ENCODE data around the gene FBXO41.
A peak's percentile ranks its signal among the peaks of the same experiment; 100 is the strongest.

Gene FBXO41

DNA sequence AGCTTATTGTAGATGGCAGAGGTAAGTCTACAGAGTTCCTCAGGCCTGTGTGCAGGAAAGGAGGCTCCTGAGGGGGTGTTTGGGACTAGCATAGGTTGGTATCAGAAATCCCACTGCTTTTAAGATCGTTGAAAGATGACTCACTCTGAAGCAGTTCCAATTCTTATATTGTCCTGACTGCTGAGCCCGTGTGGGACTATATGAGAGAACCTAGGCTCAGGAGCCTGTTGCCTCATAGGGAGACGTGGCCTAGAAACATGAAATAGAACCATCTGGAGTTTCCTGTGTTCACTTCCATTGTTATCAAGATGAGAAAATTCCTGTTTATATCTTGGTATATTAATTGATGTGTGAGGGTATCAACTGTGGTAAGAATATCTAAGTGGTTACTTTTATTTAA, 44.5 kb downstream of the FBXO41 start:
- DNase-seq (ENCODE audit: low spot score), result no peak

- no peak for DNase-seq (ENCODE audit: low spot score)
Observed at GRCh38 chr2:73238976-73239375, 45.3 kb downstream of the FBXO41 start.

DNA sequence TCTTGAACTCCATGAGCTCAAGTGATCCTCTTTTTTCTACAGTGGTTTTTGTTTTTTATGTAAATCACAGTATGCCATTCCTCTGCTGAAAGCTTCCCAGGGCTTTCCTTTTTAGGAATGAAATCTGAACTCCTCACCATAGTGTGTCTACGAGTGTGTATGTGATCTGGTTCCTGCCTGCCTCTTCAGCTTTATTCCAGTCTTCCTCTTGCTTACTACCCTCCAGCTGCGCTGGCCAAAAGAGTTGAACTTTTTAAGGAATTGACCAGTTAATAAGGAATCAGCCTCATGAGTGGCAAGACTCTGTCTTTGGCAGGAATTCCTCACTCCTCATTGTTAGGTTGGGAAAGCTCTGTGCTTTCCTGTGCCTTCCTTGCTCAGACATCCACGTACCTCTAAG, 46.1 kb downstream of the FBXO41 start:
- DNase-seq (ENCODE audit: low spot score), result no peak

DNA sequence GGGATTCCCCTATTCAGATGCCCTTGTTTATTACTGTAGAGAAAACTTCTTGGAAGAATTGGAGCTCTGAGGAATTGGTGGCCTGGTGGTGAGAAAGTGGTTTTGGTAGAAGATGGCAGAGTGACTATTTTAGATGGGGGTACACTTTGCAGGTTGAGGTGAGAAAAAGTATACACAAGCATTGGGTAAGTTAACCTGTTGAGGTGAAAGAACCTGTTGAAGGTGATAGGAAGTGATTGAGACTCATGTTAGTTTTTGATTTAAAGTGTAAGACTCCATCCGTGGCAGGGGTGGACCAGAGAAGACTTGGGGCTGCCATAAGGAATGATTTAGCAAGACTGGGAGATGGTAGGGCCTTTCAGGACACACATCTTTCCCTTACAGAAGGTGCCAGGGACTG, 47.1 kb downstream of the FBXO41 start:
- DNase-seq (ENCODE audit: low spot score), result no peak

GRCh38 chr2:73235315-73236028, 48.8 kb downstream of the FBXO41 start:
- DNase-seq (ENCODE audit: low spot score), result no peak

DNA sequence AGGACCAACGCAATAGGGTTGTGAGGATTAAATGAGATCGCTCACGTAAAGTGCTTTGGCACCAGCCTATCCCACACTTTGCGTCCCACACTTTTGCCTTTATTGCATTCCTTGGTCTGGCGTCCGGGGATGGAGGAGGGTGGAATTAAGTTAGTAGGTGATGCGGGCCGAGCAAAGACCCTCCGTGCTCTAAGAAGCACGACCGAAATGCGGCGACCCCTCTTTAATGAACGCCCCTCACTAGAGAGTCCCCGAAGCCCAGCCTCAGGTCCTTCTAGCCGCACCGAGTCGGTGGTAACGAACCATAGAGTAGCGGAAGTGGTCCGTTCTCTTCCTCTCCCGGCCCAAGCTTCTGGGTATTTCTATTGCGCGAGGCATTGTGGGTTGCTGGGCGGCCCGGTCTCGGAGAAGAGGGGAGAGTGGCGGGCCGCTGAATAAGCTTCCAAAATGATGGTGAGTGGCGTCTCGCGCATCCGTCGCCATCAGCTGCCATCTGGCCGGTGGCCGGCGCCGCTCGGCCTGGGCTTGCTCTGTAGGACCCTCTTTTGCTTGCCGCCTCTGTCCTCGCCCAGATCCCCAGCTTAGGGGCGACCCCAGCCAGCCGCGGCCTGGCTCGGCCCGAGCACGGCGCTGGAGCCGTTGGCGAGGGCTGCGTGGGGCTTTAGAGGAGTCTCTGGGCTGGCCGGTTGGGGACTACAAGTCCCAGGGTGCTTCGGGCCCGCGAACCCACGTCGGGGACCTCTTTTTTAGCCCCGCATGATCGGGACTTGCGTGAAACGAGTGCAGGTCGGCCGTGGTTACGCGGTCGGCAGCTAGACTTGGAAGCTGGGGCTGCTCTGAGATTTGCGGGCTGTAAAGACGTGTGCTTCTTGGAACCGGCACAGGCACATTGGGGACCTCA, 50.1 kb downstream of the FBXO41 start, which contains the start of gene CCT7:
CCT7 (plus strand) TSS at position 377 of the 901 bp plus-strand sequence; CDS start at position 448, 71 bp downstream.
- DNase-seq (ENCODE audit: low spot score), result peak; percentile 79

GRCh38 chr2:73233154-73233931, 50.9 kb downstream of the FBXO41 start, which contains the start of gene PRADC1:
Gene PRADC1, minus strand, starts transcription at chr2:73233239. Its CDS starts 79 bp downstream, at chr2:73233160.
- DNase-seq (ENCODE audit: low spot score), result peak; percentile 99

GRCh38 chr2:73232403-73233153, 51.7 kb downstream of the FBXO41 start:
- no peak for DNase-seq (ENCODE audit: low spot score)

GRCh38 chr2:73228631-73229030, 55.6 kb downstream of the FBXO41 start:
- no peak for DNase-seq (ENCODE audit: low spot score)

DNA sequence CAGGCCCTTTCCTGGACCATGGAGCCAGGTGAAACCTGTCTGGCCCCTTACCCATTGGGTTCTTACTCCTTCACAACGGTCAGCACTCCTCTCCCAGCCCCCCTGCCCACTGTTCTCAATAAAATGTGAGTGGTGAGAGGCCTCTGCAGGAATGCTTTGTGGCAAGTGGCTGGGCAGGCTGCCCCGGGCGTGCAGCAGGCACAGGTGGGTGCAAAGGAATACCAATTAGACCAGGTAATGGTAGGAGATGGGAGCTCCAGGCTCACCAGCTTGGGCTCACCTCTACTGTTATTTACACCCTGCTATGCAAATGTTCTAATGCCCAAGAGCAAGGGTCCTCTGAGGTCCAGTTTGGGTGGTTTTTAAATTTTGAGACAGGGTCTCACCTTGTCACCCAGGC, 57.2 kb downstream of the FBXO41 start:
- no peak for DNase-seq (ENCODE audit: low spot score)

GRCh38 chr2:73225513-73226360, 58.5 kb downstream of the FBXO41 start:
- no peak for DNase-seq (ENCODE audit: low spot score)

DNA sequence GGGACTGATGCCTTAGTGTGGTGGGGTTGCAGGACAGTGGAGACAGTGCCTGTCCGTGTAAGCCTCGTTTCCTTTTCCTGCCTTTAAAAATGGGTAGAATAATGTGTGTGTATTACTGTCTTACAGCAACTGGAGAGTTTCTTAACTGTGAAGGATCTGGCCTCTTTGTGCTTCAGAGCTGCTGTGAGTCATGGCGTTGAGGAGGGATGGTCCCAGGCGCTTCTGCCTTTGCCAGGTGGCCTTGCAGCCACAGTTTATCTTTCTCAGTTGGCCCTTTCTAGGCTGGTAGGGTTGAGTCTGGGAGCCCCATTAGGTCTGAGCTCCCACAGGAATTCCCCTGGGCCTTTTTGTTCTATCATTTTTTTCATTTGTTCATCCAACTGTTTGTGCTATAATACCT, 60.5 kb downstream of the FBXO41 start:
- DNase-seq (ENCODE audit: low spot score), result no peak

DNA sequence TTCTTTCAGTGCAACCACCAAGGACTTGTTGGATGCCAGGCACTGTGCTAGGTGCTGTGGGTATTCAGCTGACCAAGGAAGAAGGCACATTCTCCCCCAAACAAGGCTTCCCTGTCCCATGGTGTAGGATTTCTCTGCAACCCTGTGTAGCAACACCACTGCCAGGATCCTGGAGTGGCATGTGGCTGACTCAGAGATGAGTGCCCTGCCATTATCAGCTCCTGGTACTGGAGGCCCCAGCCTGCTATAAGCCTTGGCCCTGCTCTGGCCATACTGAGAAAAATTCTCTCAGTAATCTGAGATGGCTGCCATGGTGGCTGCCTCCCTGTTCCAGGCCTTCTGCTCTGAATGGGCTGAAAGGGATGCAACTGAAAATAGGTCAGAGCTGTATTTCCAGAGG, 66.0 kb downstream of the FBXO41 start:
- DNase-seq (ENCODE audit: low spot score), result no peak

- no peak for DNase-seq (ENCODE audit: low spot score)
Observed at GRCh38 chr2:73217826-73218225, 66.5 kb downstream of the FBXO41 start.

DNA sequence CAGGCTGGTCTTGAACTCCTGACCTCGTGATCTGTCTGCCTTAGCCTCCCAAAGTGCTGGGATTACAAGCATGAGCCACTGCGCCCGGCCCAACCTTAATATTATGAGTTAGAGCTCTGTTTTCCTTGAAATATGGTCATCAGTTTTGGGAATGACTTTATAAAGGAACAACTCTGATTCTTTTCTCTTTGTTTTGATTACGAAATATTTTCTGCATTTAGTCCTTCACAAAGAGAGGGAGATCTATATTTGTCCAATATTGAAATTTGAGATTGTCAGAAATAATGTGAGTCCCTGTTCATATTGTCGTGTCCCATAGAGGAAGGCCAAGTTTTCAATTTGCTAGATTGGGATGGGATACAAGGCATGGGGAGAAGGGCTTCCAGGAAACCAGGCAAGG, 67.1 kb downstream of the FBXO41 start:
- DNase-seq (ENCODE audit: low spot score), result no peak

- DNase-seq (ENCODE audit: low spot score), result no peak
Observed at GRCh38 chr2:73215254-73215653, 69.0 kb downstream of the FBXO41 start.

- peak; percentile 87 for DNase-seq (ENCODE audit: low spot score)
Observed at GRCh38 chr2:73214120-73215035, 69.9 kb downstream of the FBXO41 start, which contains the start of gene SMYD5. Gene SMYD5, plus strand, starts transcription at chr2:73214245. Its CDS starts 22 bp downstream, at chr2:73214267.

GRCh38 chr2:73212448-73213176, 71.7 kb downstream of the FBXO41 start:
- peak; percentile 71 for DNase-seq (ENCODE audit: low spot score)

DNA sequence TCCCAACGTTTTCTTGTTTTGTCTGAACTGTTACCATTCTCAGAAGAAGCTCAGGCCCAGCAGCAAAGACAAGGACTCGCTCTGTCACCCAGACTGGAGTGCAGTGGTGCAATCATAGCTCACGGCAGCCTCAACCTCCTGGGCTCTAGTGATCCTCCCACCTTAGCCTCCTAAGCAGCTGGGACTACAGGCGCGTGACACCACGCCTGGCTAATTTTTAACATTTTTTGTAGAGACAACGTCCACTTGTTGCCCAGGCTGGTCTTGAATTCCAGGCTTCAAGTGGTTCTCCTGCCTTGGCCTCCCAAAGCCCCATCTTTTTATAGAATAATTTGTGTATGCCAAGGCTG, 72.2 kb downstream of the FBXO41 start:
- DNase-seq (ENCODE audit: low spot score), result no peak
